Left forelimb (tissue), 1 donor: ENCODE results near the gene KNDC1.
A peak's percentile ranks its signal among the peaks of the same experiment; 100 is the strongest.
"Not testable (repeated sequence)": the region's sequence is repeated elsewhere in the genome, so short reads cannot be mapped to it uniquely, and the experiment has no call there.

Experiments
- DNase-seq: peaks from one replicate; pipeline ENCODE4 v3.0.0-alpha.2; 2018; ENCODE audit warnings: low spot score

KNDC1 gene

GRCh38 chr10:133124357-133125211, 35.4 kb upstream of the KNDC1 start:
- DNase-seq = no peak

GRCh38 chr10:133125901-133126300, 34.1 kb upstream of the KNDC1 start:
- no peak for DNase-seq

- DNase-seq = peak; percentile 47
These were observed 33.4 kb upstream of the KNDC1 start for GRCh38 chr10:133126431-133127290.

GRCh38 chr10:133127291-133128125, 32.5 kb upstream of the KNDC1 start:
- DNase-seq = peak; percentile 57

- DNase-seq = peak; percentile 61
These were observed 31.6 kb upstream of the KNDC1 start for GRCh38 chr10:133128126-133129070.

GRCh38 chr10:133129071-133129858, 30.8 kb upstream of the KNDC1 start:
- DNase-seq = peak; percentile 61

- peak; percentile 51 for DNase-seq
These were observed 30.0 kb upstream of the KNDC1 start for GRCh38 chr10:133129859-133130495.

- no peak for DNase-seq
These were observed 29.4 kb upstream of the KNDC1 start for GRCh38 chr10:133130602-133131001.

GRCh38 chr10:133131053-133131452, 29.0 kb upstream of the KNDC1 start:
- DNase-seq = peak; percentile 45

GRCh38 chr10:133131734-133132472, 28.1 kb upstream of the KNDC1 start:
- DNase-seq = peak; percentile 49

- peak; percentile 53 for DNase-seq
These were observed 27.3 kb upstream of the KNDC1 start for GRCh38 chr10:133132473-133133291.

- peak; percentile 42 for DNase-seq
These were observed 26.4 kb upstream of the KNDC1 start for GRCh38 chr10:133133471-133134231.

GRCh38 chr10:133134411-133135115, 25.5 kb upstream of the KNDC1 start:
- DNase-seq = no peak

GRCh38 chr10:133135116-133135465, 24.9 kb upstream of the KNDC1 start:
- no peak for DNase-seq

- not testable (repeated sequence) for DNase-seq
These were observed 22.4 kb upstream of the KNDC1 start for GRCh38 chr10:133137486-133138145.

- no peak for DNase-seq
These were observed 20.4 kb upstream of the KNDC1 start for GRCh38 chr10:133139551-133140065.
